Measurements from ENCODE around the gene E2F2.

Gene E2F2, protein sequence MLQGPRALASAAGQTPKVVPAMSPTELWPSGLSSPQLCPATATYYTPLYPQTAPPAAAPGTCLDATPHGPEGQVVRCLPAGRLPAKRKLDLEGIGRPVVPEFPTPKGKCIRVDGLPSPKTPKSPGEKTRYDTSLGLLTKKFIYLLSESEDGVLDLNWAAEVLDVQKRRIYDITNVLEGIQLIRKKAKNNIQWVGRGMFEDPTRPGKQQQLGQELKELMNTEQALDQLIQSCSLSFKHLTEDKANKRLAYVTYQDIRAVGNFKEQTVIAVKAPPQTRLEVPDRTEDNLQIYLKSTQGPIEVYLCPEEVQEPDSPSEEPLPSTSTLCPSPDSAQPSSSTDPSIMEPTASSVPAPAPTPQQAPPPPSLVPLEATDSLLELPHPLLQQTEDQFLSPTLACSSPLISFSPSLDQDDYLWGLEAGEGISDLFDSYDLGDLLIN

DNA sequence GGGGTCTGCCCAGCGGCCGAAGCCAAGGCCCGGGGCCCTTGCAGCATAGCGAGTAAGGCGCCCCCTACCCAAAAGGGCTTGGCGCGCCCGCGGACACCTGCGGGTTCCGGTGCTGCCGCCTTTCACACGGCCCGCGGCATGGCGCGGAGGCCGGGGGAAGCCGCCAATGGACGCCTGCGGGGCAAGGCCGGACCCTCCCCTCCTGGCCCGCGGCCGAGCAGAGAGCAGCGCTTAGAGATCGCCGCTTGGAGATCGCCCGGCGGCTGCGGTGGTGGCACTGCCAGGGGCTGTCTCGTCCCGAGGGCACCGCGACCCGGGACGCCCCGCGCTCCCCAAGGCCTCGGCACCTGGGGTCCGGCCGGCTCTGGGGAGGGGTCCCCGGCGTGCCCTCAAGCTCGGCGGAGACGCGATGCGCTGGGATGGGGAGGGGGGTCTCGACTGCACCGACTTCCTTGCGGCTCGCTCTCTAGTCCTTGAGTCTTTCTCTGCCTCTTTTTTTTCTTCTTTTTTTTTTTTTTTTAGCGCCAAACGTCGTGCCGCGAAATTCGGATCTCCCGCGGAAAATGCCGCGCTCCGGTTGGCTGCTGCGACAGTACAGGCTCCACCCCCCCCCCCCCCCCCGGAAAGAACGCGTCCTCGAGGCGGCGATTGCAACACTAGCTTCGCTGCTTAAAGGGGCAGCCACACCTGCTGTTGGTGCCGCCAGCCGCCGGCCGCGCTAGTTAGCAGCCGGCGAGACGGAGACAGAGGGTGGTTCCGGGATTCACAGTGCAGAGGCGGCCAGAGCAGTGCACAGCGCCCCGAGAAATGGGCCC lies at the start of gene E2F2:
TSS of gene E2F2 (minus strand) at position 487 of the 815 bp plus-strand sequence. CDS start at position 47, 440 bp downstream.
- DNase-seq: peak; percentile 88

DNA sequence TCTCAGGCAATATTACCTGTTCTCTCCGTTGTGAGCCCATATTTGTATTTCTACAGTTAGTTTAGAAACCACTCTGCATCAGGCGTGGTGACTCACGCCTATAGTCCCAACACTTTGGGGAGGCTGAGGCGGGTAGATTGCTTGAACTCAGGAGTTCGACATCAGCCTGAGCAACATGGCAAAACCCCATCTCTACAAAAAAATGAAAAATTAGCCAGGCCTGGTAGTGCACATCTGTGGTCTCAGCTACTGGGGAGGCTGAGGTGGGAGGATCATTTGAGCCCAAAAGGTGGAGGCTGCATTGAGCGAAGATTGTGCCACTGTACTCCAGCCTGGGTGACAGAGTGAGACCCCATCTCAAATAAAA lies 47.9 kb upstream of the E2F2 start:
- DNase-seq: no peak

DNA sequence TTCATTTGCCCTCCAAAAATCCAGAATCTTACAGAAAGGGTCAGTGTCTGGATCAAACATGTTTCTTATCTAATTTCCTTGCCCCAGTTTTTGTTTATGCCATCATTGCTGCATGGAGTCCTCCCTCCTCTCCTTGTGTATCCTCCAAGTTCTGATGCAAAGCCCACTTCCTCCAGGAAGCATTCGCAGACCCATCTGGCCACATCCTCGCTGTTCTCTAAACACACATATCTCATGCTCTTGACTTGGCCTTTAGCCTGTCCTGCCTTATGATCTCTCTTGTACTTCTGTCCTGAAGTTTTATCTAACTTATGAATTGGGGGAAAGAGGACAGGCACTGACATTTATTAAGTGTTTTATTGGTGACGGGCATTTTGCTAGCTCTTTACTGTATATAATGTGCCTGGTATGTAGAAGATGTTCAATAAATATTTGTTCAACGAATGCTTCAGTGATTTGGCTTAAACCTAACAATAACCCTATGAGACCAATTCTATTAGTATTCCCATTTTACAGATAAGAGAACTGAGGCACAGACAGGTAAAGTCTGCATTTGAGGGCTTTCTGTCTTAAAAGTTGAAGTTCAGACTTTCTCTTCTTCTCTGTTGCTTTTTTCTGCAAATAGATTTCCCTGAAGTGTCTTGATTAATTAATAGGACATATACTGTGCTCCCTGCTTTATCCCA lies 47.4 kb upstream of the E2F2 start:
- no peak for DNase-seq

DNA sequence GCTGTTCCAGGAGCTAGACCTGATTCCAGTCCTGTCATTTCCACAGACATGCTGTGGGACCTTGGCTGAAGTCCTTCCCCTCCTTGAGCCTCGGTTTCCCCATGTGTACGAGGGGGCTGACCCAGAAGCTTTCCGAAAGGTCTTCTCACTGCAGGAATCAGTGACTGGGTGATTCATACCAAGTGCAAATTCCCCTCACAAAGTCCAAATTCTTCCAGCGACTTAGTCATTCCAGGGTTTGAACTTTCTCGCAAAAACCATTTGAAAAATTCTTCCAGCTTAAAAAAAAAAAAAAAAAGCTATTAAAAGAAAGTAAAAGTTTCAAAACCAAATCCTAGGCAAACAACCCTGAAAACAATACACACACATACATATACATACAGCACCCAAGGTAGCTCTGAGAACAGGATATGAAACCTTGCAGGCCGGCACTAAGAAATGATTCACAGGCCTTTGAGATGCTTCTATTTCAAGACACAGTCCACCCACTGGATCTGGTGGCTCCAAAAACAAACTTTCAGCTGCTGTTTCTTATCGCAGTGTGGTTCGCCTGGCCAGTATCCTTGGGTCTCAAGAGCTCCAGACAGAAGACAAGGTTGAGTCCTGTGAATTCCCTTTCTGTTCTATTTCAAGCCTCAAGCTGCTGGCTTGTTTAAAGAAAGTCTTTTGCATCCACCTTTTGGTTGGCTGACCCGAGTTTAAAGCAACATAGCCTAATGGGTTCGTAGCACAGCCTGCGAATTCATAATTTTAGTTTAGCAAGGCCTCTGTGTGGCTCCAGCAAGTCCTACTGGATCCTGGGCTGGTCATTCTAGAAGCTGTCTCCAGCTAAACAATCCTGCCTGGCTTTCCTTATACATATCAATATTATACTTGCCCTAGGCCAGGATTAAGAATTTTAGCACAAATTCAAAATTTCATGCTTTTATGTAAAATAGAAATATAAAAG lies 46.3 kb upstream of the E2F2 start:
- peak; percentile 49 for DNase-seq

DNA sequence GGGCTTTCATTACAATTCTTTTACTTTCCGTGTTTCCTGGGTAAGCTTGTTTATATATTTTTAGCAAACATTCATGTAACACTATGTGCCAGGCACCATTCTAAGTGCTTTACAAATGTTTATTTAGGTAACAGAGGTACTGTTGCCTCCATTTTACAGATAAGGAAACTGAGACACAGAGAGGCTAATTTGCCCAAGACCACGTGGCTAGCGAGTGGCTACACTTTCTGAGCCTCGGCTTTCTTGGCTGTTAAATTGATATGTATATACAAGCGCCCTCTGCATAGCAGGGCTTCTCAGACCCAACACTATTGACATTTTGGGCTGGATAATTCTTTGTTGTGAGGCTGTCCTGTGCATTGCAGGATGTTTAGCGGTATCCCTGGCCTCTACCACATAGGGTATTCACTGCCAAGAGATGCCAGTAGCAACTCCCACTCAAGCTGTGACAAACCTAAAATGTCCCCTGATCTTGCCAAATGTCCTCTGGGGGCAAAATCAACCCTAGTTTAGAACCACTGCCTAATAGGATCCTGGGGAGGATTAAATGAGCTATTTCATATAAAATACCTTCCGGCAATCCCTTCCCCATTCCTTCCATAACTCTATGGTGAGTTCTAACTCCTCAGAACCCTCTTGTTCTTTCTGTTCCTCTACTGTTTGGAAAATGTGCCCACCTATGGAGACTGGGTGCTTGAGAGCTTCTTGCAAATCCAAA lies 45.5 kb upstream of the E2F2 start:
- DNase-seq: no peak

DNA sequence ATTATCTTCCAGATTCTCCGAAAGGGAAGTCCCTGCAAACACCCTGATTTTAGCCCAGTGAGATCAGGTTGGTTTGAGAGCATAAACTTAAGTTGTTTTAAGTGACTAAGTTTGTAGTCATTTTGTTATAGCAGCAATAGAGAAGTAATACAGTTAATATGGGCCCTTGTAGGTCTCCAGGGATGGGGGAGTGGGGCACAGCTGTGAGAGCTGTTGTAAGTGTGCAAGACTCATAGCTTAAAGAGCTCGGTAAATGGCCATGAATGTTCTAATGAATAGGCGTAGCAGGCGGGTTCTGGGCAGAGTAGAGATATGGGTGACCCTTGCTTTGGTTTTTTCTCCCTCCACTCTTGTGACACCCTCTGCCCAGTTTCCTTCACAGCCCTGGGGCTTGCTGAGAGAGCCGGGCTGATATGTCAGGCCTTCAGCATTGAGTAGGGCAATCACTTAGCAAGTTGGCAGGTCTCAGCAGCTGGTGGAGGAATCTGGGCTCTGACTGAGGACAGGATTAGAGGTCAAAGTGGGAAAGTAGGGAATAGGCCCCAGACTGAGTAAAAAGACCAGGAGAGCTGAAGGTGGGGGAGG lies 44.3 kb upstream of the E2F2 start:
- no peak for DNase-seq

DNA sequence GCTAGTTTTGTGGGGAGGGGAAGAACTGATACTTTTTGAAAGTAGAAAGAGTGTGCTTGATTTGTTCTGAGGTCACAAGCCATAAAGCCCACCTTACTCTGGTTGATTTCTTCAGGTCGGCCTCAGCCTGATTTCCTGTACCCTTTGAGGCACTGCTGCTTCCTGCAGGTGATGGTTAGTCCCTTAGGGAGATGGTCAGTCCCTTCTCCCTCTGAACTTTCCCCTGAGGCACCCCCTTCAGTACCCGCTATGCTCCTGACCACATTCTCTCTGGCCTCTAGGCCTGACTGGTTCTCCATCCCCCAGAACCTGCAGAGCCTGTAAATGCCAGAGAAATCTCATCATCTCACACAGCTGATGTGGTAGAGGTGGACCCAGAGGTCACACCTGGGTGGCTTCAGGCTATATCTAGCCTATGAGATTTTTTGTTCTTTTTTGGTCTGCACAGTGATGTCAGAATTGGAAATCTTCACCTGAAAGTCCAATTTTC lies 43.3 kb upstream of the E2F2 start:
- no peak for DNase-seq

DNA sequence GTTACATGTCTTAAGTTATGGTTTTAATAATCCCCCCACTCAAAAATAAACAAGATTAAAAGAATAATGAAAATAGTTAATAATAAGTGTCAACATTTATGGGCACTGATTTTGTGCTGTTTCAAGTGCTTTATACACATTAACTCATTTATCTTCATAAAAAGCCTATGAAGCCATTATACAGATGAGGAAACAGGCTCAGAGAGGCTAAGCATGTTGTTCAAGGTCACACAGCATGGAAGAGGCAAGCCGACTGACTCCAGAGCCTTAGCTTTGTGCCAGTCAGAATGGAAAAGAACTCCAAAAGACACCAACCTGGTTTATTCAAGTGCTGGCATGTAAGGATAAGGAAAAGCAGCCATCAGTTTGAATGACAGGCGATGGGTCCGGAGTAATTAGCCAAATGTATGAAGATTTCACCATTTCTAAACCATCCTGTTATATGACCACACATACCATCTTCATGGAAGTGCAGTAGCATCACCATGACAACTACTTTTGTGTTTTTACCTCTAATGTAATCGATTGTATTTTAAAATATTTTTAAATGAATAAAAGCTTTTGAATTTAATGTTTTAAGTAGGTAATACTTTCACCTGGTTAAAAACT lies 42.6 kb upstream of the E2F2 start:
- no peak for DNase-seq

DNA sequence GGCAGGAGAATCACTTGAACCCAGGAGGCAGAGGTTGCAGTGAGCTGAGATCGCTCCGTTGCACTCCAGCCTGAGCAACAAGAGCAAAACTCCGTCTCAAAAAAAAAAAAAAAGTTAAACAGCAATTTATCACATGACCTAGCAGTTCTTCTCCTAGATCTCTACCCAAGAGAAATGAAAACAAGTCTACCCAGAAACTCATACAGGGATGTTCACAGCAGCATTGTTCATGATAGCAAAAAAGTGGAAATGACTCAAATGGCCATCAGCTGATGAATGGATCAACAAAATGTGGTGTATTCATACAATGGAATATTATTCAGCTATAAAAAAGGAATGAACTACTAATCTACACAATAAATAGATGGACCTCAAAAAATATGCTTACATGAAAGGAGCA lies 40.4 kb upstream of the E2F2 start:
- DNase-seq: no peak

DNA sequence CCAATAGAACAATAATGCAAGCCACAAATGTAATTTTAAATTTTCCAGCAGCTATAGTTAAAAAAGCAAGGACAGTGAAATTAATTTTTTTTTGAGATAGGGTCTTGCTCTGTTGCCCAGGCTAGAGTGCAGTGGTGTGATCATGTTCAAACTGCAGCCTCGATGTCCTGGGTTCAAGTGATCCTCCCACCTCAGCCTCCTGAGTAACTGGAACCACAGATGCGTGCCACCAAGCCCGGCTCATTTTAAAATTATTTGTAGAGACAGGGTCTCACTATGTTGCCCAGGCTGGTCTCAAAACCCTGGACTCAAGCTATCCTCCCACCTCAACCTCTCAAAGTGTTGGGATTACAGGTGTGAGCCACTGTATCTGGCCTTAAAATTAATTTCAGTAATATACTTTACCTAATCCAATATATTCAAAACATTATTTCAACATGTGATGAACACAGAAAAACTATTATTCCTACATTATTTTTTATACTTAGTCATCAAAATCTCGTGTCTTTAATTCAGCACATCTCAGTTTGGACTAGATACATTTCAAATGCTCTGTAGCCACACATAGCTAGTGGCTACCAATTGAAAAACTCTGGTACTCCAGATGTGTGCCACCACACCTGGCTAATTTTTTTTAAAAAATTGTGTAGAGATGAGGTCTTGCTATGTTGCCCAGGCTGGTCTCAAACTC lies 39.1 kb upstream of the E2F2 start:
- DNase-seq: no peak

DNA sequence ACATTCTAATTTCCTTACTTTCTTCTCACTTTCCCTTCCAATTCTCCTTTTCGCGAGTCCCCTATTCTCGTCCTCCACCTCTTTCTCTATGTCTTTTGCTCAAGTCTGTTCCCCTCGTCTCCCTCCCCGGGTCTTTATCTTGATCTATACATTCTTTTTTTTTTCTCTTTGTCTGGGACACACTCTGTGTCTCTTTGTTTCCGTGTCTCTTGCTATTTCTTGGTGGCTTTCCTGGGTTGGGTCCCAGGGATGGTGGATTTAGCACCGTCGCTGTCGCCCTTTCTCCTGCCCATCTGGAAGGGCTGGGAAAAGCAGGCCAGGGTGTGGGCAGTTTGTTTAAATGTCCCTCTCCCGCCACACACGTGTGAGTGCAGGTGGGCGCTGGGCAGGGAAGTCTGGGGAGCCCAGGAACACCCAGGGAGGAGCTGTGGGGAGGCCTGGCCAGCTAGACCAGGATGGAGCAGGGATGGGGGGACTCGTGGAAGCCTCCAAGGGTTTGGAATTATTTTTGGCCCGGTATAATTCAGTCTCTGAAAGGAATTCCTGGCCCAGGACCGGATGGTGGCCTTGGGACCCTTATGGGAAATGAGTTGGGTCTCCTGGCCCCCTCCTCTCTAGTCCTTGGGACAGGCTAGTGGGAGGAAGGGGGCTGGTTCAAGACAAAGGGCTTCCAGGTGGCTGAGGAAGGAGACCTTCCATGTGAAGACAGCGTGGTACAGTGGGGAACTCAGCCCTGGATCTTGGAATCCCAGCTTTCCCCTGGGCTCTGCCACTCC lies 37.8 kb upstream of the E2F2 start:
- DNase-seq: no peak

DNA sequence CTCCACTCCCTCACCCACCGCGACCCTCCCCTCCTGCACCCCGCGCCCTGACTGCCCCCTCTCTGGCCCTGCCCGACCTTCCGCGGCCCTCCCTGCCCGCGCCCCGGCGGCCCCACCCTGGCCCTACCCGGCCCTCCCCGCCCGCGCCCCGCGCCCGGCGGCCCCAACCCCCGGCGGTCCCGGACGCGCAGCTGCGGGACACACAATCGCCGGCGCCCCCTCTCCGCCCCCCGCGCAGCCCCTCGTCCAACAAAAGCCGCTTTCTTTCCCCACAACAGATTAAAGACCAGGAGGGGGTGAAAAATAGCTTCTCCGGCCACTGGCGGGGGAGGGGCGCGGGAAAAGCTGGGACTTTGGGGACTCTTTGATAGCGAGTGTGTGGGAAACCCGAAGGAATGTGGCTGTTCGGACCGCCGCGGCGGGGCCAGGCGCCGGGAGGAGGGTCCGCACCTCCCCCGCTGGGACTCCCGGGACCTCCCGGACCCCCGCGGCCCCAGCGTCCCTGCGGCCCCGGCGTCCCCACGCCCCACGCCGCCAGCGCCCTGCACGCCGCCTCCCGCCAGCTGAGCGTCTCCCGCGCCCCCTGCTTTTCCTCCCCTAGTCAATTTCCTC lies 37.1 kb upstream of the E2F2 start:
- DNase-seq: no peak

DNA sequence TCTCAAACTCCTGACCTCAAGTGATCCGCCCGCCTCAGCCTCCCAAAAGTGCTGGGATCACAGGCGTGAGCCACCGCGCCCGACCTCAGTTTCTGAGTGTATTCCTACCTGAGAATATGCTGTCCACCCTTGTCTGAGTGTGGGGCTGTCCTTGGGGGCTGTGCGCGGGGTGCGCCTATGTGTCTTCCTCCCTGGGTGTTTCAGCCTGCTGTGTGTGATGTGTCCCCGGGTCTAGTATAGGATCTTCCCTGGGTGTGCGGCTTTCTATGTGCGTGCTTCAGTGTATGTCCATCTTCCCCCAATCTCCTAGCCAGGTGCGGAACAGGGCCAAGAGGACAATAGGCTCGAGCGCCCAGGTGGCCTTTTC lies 36.6 kb upstream of the E2F2 start:
- DNase-seq: no peak

DNA sequence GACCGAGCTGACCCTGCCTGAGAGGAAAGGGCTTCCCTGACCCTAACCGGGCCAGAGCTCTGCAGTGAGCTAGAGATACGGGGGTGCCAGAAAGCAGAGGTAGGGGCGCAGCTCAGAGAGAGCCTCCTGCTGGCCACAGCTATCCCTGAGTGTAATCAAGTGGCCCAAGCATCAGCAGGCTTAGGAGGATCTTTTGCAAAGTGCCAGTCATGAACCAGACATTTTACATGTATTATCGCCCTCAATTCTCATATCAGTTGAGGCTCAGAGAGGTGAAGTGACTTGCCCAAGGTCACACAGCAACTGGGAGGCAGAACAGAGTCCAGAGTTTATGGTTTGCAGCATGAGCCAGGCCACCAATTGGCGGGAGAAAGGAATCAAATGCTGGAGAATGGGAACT lies 35.3 kb upstream of the E2F2 start:
- DNase-seq: no peak

DNA sequence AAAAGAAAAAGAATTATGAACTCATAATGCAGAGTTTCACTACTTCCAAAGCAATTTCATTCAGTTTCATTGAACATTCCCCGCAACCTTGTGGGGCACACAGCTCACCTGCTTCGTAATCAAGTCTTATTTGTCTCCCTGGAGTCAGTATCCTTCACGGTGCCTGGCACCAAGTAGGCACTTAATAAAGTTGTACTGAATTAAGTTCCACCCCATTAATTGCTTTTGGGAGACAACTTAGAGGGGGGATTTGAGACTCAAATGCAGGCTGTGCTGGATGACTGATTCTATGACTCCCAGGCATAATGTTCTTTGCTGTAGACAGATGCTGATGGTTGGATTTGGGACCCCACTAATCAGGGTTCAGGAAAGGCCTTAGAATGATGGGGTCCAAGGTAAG lies 34.7 kb upstream of the E2F2 start:
- DNase-seq: no peak

DNA sequence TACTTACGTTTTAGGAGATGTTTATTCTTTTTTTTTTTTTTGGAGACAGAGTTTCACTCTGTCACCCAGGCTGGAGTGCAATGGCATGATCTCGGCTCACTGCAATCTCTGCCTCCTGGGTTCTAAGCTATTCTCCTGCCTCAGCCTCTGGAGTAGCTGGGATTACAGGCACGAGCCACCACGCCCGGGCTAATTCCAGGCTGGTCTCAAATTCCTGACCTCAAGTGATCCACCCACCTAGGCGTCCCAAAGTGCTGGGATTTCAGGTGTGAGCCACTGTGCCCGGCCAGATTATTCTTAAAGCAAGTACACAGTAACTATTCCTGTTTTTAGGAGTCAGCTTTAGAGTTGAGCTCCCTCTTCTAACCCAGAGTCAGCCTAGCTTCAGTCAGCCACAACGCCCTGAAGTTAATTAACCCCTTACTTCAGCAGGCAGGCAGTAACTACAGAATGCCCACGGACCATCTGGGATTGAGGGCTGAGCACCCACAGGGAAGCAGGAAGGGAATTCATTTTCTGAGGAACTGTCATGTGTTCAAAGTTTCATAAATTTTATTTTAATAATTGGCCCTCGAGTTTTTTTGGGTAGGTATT lies 33.6 kb upstream of the E2F2 start:
- DNase-seq: no peak

DNA sequence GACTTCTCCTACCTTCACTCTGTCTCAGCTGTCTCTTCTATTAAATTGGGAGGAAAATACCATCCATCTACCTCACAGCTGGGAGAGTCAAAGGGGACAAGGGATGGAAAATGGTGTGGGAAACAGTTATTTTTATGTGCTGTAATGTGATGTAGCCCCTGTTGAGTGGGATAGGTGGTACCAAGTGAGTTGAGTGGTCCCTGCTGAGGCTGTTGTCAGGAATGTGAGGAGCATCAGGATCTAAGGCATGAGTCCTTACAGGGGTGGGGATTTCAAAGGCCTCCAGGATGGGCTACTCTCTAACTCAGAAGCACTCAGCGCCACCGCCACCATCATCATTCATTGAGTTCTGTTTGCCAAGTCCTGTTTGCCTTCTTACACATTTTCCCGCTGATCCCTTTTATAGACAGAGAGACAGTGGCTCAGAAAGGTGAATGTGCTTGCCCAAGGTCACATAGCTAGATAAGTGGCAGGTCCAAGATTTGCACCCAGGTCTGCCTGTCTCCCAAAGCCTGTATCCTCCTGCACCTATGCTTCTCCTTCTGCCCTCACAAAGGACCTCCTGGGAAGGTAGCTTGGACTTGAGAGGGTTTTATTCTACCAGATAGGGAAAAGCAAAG lies 32.8 kb upstream of the E2F2 start:
- DNase-seq: no peak

DNA sequence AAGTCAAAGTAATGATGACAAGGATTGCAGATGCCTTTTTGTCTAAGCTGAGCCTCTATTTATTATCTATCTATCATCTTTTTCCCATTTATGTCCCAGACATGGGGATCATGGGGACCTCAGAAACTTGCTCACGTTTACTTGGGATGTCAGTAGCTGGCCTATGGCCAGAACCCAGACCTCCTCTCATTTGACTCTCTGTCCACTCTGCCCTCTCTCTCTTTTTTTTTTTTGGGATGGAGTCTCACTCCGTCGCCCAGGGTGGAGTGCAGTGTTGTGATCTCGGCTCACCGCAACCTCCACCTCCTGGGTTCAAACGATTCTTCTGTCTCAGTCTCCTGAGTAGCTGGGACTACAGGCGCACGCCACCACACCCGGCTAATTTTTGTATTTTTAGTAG lies 32.0 kb upstream of the E2F2 start:
- no peak for DNase-seq
